Fibroblast of mammary gland (primary cell): ENCODE data around the gene PLEKHG2.

Experiments used
- DNase-seq: peaks from one replicate; pipeline ENCODE4 v3.0.0-alpha.2; 2010; ENCODE audit warnings: low read depth
- H3K4me3 ChIP-seq: 2 replicates; pipeline ENCODE4 v1.5.1; 2011; ENCODE audit warnings: low read depth, mild to moderate bottlenecking, low read length, moderate library complexity; ENCODE audit not compliant: control insufficient read depth
- TF ChIP-seq, protein P1 (sequence below): conservative IDR thresholded peaks from 2 replicates; pipeline ENCODE4 v1.5.1; 2011; ENCODE audit warnings: low read depth, low read length, inconsistent platforms; ENCODE audit not compliant: control insufficient read depth, insufficient read depth

PLEKHG2 gene

GRCh38 chr19:39388657-39389056 is 23.8 kb upstream of the PLEKHG2 start:
- H3K4me3 ChIP-seq: no peak overlapping the region
- DNase-seq: no peak
- TF ChIP-seq, protein P1, sequence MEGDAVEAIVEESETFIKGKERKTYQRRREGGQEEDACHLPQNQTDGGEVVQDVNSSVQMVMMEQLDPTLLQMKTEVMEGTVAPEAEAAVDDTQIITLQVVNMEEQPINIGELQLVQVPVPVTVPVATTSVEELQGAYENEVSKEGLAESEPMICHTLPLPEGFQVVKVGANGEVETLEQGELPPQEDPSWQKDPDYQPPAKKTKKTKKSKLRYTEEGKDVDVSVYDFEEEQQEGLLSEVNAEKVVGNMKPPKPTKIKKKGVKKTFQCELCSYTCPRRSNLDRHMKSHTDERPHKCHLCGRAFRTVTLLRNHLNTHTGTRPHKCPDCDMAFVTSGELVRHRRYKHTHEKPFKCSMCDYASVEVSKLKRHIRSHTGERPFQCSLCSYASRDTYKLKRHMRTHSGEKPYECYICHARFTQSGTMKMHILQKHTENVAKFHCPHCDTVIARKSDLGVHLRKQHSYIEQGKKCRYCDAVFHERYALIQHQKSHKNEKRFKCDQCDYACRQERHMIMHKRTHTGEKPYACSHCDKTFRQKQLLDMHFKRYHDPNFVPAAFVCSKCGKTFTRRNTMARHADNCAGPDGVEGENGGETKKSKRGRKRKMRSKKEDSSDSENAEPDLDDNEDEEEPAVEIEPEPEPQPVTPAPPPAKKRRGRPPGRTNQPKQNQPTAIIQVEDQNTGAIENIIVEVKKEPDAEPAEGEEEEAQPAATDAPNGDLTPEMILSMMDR: no peak

GRCh38 chr19:39389631-39390414 is 22.6 kb upstream of the PLEKHG2 start:
- TF ChIP-seq, protein P1: no peak
- no peak for DNase-seq
- H3K4me3 ChIP-seq: peak overlapping the region; percentile 83

DNA sequence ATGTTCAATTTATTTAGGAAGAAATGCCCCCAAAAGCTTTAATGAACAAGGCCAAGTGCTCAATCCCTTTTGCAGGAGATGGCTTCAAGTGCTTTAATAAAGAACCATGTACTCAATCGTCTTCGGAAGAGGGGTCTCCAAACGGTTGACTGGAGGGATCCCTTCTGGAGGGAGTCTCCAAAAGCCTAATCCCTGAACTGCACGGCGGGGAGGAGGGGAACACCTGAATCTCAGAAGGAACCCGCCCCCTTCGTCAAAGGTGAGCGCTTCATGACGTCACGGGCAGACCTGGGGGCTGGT is 22.1 kb upstream of the PLEKHG2 start:
- DNase-seq: peak; percentile 44
- H3K4me3 ChIP-seq: peak overlapping the region; percentile 83
- TF ChIP-seq, protein P1: no peak

DNA sequence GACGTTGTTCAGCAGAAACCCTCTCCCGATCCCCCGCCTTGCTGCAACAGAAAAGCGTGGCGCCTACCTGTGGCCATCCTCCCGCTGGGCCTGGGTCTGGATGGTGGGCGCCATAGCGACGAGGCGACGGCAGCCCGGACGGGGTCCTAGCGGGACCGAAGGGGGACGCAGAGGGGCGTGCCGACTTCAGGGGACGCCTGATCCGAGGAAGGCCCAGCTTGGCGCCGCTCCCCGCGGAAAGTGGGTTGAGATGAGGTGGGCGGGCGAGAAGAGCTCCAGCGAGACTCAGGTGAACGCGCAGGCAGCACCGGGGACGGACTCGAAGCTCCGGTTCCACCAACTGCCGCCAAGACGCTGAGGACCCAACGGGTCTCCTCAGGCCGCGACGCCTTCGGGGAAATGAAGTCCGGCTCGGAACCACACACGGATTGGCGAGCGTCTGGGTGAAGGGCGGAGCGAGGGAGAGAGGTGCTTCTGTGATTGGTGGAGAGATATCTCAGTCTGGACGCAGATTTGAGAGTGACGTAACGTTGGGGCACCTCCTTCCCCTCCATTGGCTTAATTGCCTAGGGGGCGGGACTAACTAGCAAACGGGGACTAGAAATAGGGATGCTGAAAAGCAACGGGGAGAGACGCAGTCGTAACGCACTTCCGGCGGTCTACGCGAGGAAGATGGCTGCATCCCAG is 21.6 kb upstream of the PLEKHG2 start, which contains the start of the genes MED29 and PAF1:
Gene MED29, plus strand, starts transcription at position 628 of the 687 bp plus-strand sequence. Its CDS starts 45 bp downstream, at position 673.
Gene PAF1, minus strand, starts transcription at position 356 of the 687 bp plus-strand sequence. Its CDS starts 242 bp downstream, at position 114.
- peak within 1 kb of the TSS; percentile 99 for H3K4me3 ChIP-seq
- TF ChIP-seq, protein P1: no peak
- DNase-seq: peak; percentile 100

- H3K4me3 ChIP-seq: no peak overlapping the region
- DNase-seq: peak; percentile 85
- TF ChIP-seq, protein P1: peak; percentile 93
These were observed 14.8 kb upstream of the PLEKHG2 start for GRCh38 chr19:39397360-39398296.

GRCh38 chr19:39398297-39398864 is 14.1 kb upstream of the PLEKHG2 start:
- TF ChIP-seq, protein P1: no peak
- H3K4me3 ChIP-seq: no peak overlapping the region
- peak; percentile 96 for DNase-seq
